WTC11 (cell line): ENCODE results near the gene TFF3. TPM values are rescaled to one million over a fixed set of nuclear protein-coding genes. Genes with fewer than 3 reads are reported as not detected.

Source experiments
- ATAC-seq: fragments of 200-7000 bp; cut with Tn5 transposase; 2 replicates; pipeline ENCODE4 v1.10.0; 2021; ENCODE audit warnings: mild to moderate bottlenecking, moderate library complexity
- CTCF ChIA-PET: fragments of 300-600 bp; sonication (Branson Sonifier 250); formaldehyde crosslinking; loops from one replicate; lab custom pipeline; 2021; ENCODE audit warnings: antibody characterized with exemption; lab: Charles Lee
- POLR2A ChIA-PET: fragments of 350-600 bp; sonication (Branson Sonifier 250); formaldehyde crosslinking; loops from one replicate; lab custom pipeline; 2021; ENCODE audit warnings: antibody characterized with exemption; lab: Charles Lee
- DNase-seq: peaks from one replicate; pipeline ENCODE4 v3.0.0; 2021; ENCODE audit warnings: low spot score
- H3K27ac Mint-ChIP-seq: 2 replicates; pipeline ENCODE4 v1.8.0; 2021; ENCODE audit warnings: mixed read lengths
- H3K27me3 Mint-ChIP-seq: 2 replicates; pipeline ENCODE4 v1.8.0; 2021; ENCODE audit warnings: low read depth, mild to moderate bottlenecking, moderate library complexity, mixed read lengths
- H3K36me3 Mint-ChIP-seq: 2 replicates; pipeline ENCODE4 v1.8.0; 2021; ENCODE audit warnings: mixed read lengths
- H3K4me1 Mint-ChIP-seq: 2 replicates; pipeline ENCODE4 v1.8.0; 2022; ENCODE audit warnings: mixed read lengths
- H3K4me3 Mint-ChIP-seq: 2 replicates; pipeline ENCODE4 v1.8.0; 2021; ENCODE audit warnings: mild to moderate bottlenecking, moderate library complexity, mixed read lengths
- H3K9me3 Mint-ChIP-seq: 2 replicates; pipeline ENCODE4 v1.8.0; 2021; ENCODE audit warnings: mixed read lengths
- ATF1 ChIP-seq: sonication (generic); formaldehyde crosslinking; IDR thresholded peaks from 2 replicates; pipeline ENCODE4 v1.8.1; 2023; ENCODE audit warnings: mild to moderate bottlenecking, moderate library complexity, missing genetic modification reagents
- CREB1 ChIP-seq: sonication (generic); formaldehyde crosslinking; IDR thresholded peaks from 2 replicates; pipeline ENCODE4 v1.8.0; 2023; ENCODE audit warnings: mild to moderate bottlenecking, missing genetic modification reagents
- FOXP1 ChIP-seq: sonication (generic); formaldehyde crosslinking; IDR thresholded peaks from 2 replicates; pipeline ENCODE4 v1.8.0; 2022; ENCODE audit warnings: missing genetic modification reagents, mild to moderate bottlenecking, moderate library complexity, borderline replicate concordance
- HMGA2 ChIP-seq: fragments of 250-450 bp; sonication (Bioruptor Pico); IDR thresholded peaks from 2 replicates; pipeline ENCODE4 v1.4.0; 2021; ENCODE audit warnings: mild to moderate bottlenecking, moderate library complexity
- IRF2 ChIP-seq: sonication (generic); formaldehyde crosslinking; IDR thresholded peaks from 2 replicates; pipeline ENCODE4 v1.8.0; 2022; ENCODE audit warnings: low read depth, missing genetic modification reagents, borderline replicate concordance
- JUN ChIP-seq: sonication (generic); formaldehyde crosslinking; IDR thresholded peaks from 2 replicates; pipeline ENCODE4 v1.8.0; 2023; ENCODE audit warnings: mild to moderate bottlenecking, missing genetic modification reagents
- MXD4 ChIP-seq: fragments of 250-450 bp; sonication (Bioruptor Pico); IDR thresholded peaks from 2 replicates; pipeline ENCODE4 v1.8.0; 2021; ENCODE audit warnings: mild to moderate bottlenecking, moderate library complexity, borderline replicate concordance
- MYBL2 ChIP-seq: sonication (generic); formaldehyde crosslinking; IDR thresholded peaks from 2 replicates; pipeline ENCODE4 v1.8.1; 2023; ENCODE audit warnings: mild to moderate bottlenecking, moderate library complexity, missing genetic modification reagents
- NFE2L1 ChIP-seq: sonication (generic); formaldehyde crosslinking; IDR thresholded peaks from 2 replicates; pipeline ENCODE4 v1.8.1; 2023; ENCODE audit warnings: missing genetic modification reagents
- NR2C2 ChIP-seq: sonication (generic); formaldehyde crosslinking; IDR thresholded peaks from 2 replicates; pipeline ENCODE4 v1.8.0; 2022; ENCODE audit warnings: mild to moderate bottlenecking, missing genetic modification reagents
- TEAD1 ChIP-seq: sonication (generic); formaldehyde crosslinking; IDR thresholded peaks from 2 replicates; pipeline ENCODE4 v1.8.0; 2022; ENCODE audit warnings: mild to moderate bottlenecking, missing genetic modification reagents
- TP53 ChIP-seq: sonication (generic); formaldehyde crosslinking; IDR thresholded peaks from 2 replicates; pipeline ENCODE4 v1.8.1; 2023; ENCODE audit warnings: mild to moderate bottlenecking, missing genetic modification reagents
- ZNF219 ChIP-seq: sonication (generic); formaldehyde crosslinking; IDR thresholded peaks from 2 replicates; pipeline ENCODE4 v1.8.0; 2023; ENCODE audit warnings: missing genetic modification reagents, mild to moderate bottlenecking, borderline replicate concordance
- total RNA-seq: library from RNA; stranded (reverse); gene quantifications from 3 replicates; pipeline ENCODE4 v1.2.3, GENCODE V29; 2021
- TF ChIP-seq, protein P1 (sequence below): sonication (generic); formaldehyde crosslinking; IDR thresholded peaks from 2 replicates; pipeline ENCODE4 v1.8.1; 2023; ENCODE audit warnings: mild to moderate bottlenecking, missing genetic modification reagents, moderate library complexity
- TF ChIP-seq, protein P2 (sequence below): sonication (generic); formaldehyde crosslinking; IDR thresholded peaks from 2 replicates; pipeline ENCODE4 v1.8.1; 2022; ENCODE audit warnings: low read depth, missing genetic modification reagents, borderline replicate concordance
- TF ChIP-seq, protein P3 (sequence below): sonication (generic); formaldehyde crosslinking; IDR thresholded peaks from 2 replicates; pipeline ENCODE4 v1.8.0; 2023; ENCODE audit warnings: mild to moderate bottlenecking, missing genetic modification reagents
- TF ChIP-seq, protein P4 (sequence below): fragments of 250-450 bp; sonication (Bioruptor Pico); IDR thresholded peaks from 2 replicates; pipeline ENCODE4 v2.1.2; 2022; ENCODE audit warnings: mild to moderate bottlenecking, moderate library complexity
- TF ChIP-seq, protein P5 (sequence below): fragments of 250-450 bp; sonication (Bioruptor Pico); conservative IDR thresholded peaks from 2 replicates; pipeline ENCODE4 v1.9.0; 2021; ENCODE audit warnings: mild to moderate bottlenecking
- TF ChIP-seq, protein P6 (sequence below): sonication (generic); formaldehyde crosslinking; IDR thresholded peaks from 2 replicates; pipeline ENCODE4 v1.8.1; 2023; ENCODE audit warnings: mild to moderate bottlenecking, moderate library complexity, missing genetic modification reagents
- TF ChIP-seq, protein P7 (sequence below): sonication (generic); formaldehyde crosslinking; IDR thresholded peaks from 2 replicates; pipeline ENCODE4 v1.8.0; 2023; ENCODE audit warnings: missing genetic modification reagents, mild to moderate bottlenecking, borderline replicate concordance

The TFF3 gene
- total RNA-seq, 1 experiment from 2014 or later, result 4.2 TPM

DNA sequence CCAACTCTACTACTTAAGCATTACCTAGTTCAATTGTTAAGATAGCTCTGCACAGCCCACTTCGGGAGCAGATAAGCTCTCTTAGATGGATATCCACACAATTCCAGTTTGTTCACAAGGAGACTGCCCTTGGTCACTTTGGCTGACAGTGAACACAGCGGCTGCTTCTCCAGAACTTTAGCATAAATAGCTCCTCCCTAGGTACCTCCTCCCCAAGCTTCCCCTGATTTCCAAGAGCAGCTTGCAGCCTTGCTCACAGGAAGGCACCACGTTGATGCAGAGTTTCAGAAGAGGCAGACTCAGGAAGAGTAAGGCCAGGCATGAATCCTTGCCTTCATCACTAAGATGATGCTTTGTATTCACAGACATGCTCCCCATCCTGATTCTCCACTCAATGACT is 24.7 kb downstream of the TFF3 start:
- H3K4me3 Mint-ChIP-seq, result no peak overlapping the region
- no peaks in the 10 kb centered on the region for H3K4me1 Mint-ChIP-seq
- H3K36me3 Mint-ChIP-seq, result peaks cover 13% of the 10 kb centered on the region
- H3K9me3 Mint-ChIP-seq, result peaks cover 12% of the 10 kb centered on the region
- DNase-seq (no peak), ATAC-seq (no peak)
- TF ChIP-seq, protein P1, sequence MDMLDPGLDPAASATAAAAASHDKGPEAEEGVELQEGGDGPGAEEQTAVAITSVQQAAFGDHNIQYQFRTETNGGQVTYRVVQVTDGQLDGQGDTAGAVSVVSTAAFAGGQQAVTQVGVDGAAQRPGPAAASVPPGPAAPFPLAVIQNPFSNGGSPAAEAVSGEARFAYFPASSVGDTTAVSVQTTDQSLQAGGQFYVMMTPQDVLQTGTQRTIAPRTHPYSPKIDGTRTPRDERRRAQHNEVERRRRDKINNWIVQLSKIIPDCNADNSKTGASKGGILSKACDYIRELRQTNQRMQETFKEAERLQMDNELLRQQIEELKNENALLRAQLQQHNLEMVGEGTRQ (CRISPR knock-in tag), result no peak
- TF ChIP-seq IRF2 (CRISPR knock-in tag), result no peak
- TF ChIP-seq TEAD1 (CRISPR knock-in tag), result no peak
- TF ChIP-seq FOXP1 (CRISPR knock-in tag), result no peak
- TF ChIP-seq, protein P2, sequence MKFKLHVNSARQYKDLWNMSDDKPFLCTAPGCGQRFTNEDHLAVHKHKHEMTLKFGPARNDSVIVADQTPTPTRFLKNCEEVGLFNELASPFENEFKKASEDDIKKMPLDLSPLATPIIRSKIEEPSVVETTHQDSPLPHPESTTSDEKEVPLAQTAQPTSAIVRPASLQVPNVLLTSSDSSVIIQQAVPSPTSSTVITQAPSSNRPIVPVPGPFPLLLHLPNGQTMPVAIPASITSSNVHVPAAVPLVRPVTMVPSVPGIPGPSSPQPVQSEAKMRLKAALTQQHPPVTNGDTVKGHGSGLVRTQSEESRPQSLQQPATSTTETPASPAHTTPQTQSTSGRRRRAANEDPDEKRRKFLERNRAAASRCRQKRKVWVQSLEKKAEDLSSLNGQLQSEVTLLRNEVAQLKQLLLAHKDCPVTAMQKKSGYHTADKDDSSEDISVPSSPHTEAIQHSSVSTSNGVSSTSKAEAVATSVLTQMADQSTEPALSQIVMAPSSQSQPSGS (CRISPR knock-in tag), result no peak
- TF ChIP-seq MYBL2, result no peak
- no peak for TF ChIP-seq NFE2L1 (CRISPR knock-in tag)
- no peak for TF ChIP-seq NR2C2
- TF ChIP-seq, all 79 proteins: peak for 0
- ChIA-PET CTCF (interaction anchor here (1.0 to 1.9 kb wide), 3 partner anchors 20 to 303 kb away, joined by 4 to 17 read pairs (median 6); no protein-coding TSS in a partner anchor), POLR2A (no interaction called here)
- H3K27me3 Mint-ChIP-seq, result no peaks in the 10 kb centered on the region
- H3K27ac Mint-ChIP-seq, result no peak overlapping the region

DNA sequence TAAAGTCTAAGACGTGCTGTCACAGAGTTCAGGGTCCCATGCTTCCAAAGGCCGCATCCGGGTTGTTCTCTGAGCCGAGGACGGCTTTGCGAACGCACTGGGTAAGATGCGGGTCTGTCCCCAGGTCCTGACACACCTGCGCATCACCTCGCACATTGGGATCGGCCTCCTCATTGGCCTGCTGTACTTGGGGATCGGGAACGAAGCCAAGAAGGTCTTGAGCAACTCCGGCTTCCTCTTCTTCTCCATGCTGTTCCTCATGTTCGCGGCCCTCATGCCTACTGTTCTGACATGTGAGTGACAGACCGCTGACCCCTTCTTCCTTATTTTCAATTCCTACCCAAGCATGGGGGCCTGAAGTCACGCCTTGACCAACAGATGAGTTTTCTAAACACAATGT is 25.3 kb downstream of the TFF3 start:
- H3K4me3 Mint-ChIP-seq, result no peak overlapping the region
- TF ChIP-seq, protein P3, sequence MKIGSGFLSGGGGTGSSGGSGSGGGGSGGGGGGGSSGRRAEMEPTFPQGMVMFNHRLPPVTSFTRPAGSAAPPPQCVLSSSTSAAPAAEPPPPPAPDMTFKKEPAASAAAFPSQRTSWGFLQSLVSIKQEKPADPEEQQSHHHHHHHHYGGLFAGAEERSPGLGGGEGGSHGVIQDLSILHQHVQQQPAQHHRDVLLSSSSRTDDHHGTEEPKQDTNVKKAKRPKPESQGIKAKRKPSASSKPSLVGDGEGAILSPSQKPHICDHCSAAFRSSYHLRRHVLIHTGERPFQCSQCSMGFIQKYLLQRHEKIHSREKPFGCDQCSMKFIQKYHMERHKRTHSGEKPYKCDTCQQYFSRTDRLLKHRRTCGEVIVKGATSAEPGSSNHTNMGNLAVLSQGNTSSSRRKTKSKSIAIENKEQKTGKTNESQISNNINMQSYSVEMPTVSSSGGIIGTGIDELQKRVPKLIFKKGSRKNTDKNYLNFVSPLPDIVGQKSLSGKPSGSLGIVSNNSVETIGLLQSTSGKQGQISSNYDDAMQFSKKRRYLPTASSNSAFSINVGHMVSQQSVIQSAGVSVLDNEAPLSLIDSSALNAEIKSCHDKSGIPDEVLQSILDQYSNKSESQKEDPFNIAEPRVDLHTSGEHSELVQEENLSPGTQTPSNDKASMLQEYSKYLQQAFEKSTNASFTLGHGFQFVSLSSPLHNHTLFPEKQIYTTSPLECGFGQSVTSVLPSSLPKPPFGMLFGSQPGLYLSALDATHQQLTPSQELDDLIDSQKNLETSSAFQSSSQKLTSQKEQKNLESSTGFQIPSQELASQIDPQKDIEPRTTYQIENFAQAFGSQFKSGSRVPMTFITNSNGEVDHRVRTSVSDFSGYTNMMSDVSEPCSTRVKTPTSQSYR (CRISPR knock-in tag), result no peak
- TF ChIP-seq TP53 (CRISPR knock-in tag), result no peak
- TF ChIP-seq ATF1, result no peak
- TF ChIP-seq, protein P4, sequence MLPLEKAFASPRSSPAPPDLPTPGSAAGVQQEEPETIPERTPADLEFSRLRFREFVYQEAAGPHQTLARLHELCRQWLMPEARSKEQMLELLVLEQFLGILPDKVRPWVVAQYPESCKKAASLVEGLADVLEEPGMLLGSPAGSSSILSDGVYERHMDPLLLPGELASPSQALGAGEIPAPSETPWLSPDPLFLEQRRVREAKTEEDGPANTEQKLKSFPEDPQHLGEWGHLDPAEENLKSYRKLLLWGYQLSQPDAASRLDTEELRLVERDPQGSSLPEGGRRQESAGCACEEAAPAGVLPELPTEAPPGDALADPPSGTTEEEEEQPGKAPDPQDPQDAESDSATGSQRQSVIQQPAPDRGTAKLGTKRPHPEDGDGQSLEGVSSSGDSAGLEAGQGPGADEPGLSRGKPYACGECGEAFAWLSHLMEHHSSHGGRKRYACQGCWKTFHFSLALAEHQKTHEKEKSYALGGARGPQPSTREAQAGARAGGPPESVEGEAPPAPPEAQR, result no peak
- TF ChIP-seq JUN (CRISPR knock-in tag), result no peak
- TF ChIP-seq, protein P5, sequence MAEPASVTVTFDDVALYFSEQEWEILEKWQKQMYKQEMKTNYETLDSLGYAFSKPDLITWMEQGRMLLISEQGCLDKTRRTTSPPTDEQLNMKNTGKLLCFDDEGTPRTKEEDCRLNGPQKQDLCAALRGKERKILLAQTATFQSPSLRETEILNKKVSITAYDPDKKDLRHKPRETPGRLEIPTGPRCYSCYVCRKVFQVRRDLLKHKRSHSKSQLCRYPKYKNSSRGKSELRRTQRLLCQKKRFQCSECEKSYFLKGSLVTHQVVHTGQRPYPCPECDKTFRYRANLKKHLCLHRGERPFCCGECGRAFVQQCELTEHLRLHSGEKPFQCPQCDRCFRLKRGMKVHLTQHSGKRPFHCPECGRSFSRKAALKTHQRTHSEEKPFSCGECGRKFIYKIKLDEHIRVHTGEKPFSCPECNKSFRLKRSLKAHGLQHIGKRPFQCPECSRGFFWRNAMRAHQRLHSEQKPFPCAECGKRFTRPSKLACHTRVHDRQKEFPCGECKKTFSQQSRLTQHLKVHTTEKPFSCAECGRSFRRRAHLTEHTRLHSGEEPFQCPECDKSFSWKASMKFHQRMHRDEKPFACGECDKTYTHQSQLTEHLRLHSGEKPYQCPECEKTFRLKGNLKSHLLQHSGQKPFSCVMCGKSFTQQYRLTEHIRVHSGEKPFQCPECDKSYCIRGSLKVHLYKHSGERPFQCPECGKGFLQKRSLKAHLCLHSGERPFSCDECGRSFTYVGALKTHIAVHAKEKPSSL (CRISPR knock-in tag), result no peak
- TF ChIP-seq MXD4, result no peak
- no peak for TF ChIP-seq HMGA2
- TF ChIP-seq, protein P6, sequence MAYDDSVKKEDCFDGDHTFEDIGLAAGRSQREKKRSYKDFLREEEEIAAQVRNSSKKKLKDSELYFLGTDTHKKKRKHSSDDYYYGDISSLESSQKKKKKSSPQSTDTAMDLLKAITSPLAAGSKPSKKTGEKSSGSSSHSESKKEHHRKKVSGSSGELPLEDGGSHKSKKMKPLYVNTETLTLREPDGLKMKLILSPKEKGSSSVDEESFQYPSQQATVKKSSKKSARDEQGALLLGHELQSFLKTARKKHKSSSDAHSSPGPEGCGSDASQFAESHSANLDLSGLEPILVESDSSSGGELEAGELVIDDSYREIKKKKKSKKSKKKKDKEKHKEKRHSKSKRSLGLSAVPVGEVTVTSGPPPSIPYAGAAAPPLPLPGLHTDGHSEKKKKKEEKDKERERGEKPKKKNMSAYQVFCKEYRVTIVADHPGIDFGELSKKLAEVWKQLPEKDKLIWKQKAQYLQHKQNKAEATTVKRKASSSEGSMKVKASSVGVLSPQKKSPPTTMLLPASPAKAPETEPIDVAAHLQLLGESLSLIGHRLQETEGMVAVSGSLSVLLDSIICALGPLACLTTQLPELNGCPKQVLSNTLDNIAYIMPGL (CRISPR knock-in tag), result no peak
- no peak for TF ChIP-seq CREB1
- no peak for TF ChIP-seq ZNF219 (CRISPR knock-in tag)
- TF ChIP-seq, protein P7, sequence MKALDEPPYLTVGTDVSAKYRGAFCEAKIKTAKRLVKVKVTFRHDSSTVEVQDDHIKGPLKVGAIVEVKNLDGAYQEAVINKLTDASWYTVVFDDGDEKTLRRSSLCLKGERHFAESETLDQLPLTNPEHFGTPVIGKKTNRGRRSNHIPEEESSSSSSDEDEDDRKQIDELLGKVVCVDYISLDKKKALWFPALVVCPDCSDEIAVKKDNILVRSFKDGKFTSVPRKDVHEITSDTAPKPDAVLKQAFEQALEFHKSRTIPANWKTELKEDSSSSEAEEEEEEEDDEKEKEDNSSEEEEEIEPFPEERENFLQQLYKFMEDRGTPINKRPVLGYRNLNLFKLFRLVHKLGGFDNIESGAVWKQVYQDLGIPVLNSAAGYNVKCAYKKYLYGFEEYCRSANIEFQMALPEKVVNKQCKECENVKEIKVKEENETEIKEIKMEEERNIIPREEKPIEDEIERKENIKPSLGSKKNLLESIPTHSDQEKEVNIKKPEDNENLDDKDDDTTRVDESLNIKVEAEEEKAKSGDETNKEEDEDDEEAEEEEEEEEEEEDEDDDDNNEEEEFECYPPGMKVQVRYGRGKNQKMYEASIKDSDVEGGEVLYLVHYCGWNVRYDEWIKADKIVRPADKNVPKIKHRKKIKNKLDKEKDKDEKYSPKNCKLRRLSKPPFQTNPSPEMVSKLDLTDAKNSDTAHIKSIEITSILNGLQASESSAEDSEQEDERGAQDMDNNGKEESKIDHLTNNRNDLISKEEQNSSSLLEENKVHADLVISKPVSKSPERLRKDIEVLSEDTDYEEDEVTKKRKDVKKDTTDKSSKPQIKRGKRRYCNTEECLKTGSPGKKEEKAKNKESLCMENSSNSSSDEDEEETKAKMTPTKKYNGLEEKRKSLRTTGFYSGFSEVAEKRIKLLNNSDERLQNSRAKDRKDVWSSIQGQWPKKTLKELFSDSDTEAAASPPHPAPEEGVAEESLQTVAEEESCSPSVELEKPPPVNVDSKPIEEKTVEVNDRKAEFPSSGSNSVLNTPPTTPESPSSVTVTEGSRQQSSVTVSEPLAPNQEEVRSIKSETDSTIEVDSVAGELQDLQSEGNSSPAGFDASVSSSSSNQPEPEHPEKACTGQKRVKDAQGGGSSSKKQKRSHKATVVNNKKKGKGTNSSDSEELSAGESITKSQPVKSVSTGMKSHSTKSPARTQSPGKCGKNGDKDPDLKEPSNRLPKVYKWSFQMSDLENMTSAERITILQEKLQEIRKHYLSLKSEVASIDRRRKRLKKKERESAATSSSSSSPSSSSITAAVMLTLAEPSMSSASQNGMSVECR, result no peak

More for the DNA sequence above, 25.3 kb downstream of the TFF3 start:
- Mint-ChIP-seq H3K9me3 (peaks cover 12% of the 10 kb centered on the region), H3K27ac (no peak overlapping the region), H3K27me3 (no peaks in the 10 kb centered on the region), H3K4me1 (no peaks in the 10 kb centered on the region), H3K36me3 (peaks cover 13% of the 10 kb centered on the region)
- ATAC-seq (no peak), DNase-seq (no peak)
- ChIA-PET POLR2A (no interaction called here), CTCF (interaction anchor here (1.6 kb wide), 1 partner anchor 303 kb away, joined by 4 read pairs; no protein-coding TSS in a partner anchor)
